Activated CD4-positive, alpha-beta T cell treated with anti-CD3 and anti-CD28 coated beads for 36 hours (primary cell): Measurements from ENCODE around the gene CDK6. TPM values are rescaled to one million over a fixed set of nuclear protein-coding genes. Genes with fewer than 3 reads are reported as not detected.

ENCODE experiments used
- ATAC-seq: fragments of 200-7000 bp; cut with Tn5 transposase; one replicate; pipeline ENCODE4 v1.10.0; 2021; ENCODE audit warnings: mild to moderate bottlenecking, moderate library complexity
- CTCF ChIA-PET: fragments of 350-600 bp; sonication (Branson Sonifier 250); formaldehyde crosslinking; loops from one replicate; lab custom pipeline; 2021; ENCODE audit warnings: antibody characterized with exemption; lab: Charles Lee
- POLR2A ChIA-PET: fragments of 350-600 bp; sonication (Branson Sonifier 250); formaldehyde crosslinking; loops from one replicate; lab custom pipeline; 2021; ENCODE audit warnings: antibody characterized with exemption, inconsistent platforms; lab: Charles Lee
- DNase-seq: peaks from one replicate; pipeline ENCODE4 v3.0.0-alpha.2; 2020
- H3K27ac Mint-ChIP-seq: one replicate; pipeline ENCODE4 v1.8.0; 2021; ENCODE audit warnings: mixed read lengths
- H3K27me3 Mint-ChIP-seq: one replicate; pipeline ENCODE4 v1.8.0; 2021; ENCODE audit warnings: mixed read lengths
- H3K36me3 Mint-ChIP-seq: one replicate; pipeline ENCODE4 v1.8.0; 2021; ENCODE audit warnings: low read depth, mixed read lengths
- H3K4me1 Mint-ChIP-seq: one replicate; pipeline ENCODE4 v1.8.0; 2021; ENCODE audit warnings: mixed read lengths
- H3K4me3 Mint-ChIP-seq: one replicate; pipeline ENCODE4 v1.8.0; 2021; ENCODE audit warnings: mild to moderate bottlenecking, moderate library complexity, mixed read lengths
- H3K9me3 Mint-ChIP-seq: one replicate; pipeline ENCODE4 v1.8.0; 2021; ENCODE audit warnings: low read depth, mixed read lengths
- intact Hi-C, 2 experiments: fragments of 100-400 bp; cut with DNase I in 1 of 2; cut with micrococcal nuclease in 1 of 2; formaldehyde crosslinking; loops; one replicate each; pipeline versions ENCODE4 v1.14.2 to v1.15.1; 2022 to 2024; cut with DNase I, micrococcal nuclease
- total RNA-seq, 2 experiments: library from RNA; stranded (reverse); gene quantifications; one replicate each; pipeline ENCODE4 v1.2.3, GENCODE V29; 2021

CDK6 gene
- total RNA-seq, 2 experiments from 2014 or later: 118 to 135 TPM

GRCh38 chr7:92621561-92622023, 214.8 kb downstream of the CDK6 start:
- intact Hi-C loops: loop anchor here (1.0 to 5.0 kb wide), 7 partner anchors 10 to 607 kb away; no protein-coding TSS in a partner anchor
- Mint-ChIP-seq H3K27ac (peak overlapping the region; percentile 90), H3K36me3 (peaks cover 50% of the 10 kb centered on the region), H3K27me3 (no peaks in the 10 kb centered on the region), H3K4me3 (peak overlapping the region; percentile 0), H3K9me3 (no peaks in the 10 kb centered on the region), H3K4me1 (peaks cover 55% of the 10 kb centered on the region)
- CTCF ChIA-PET: interaction anchor here (0.6 to 2.8 kb wide), 24 partner anchors 10 to 433 kb away, joined by 3 to 20 read pairs (median 4); partner anchors contain the start of gene CDK6
- POLR2A ChIA-PET: interaction anchor here (0.6 to 1.5 kb wide), 5 partner anchors 9 to 377 kb away, joined by 3 to 7 read pairs (median 5); no protein-coding TSS in a partner anchor
- no peak for DNase-seq
- peak; percentile 10 for ATAC-seq

- intact Hi-C loops: loop anchor here (1.0 to 5.0 kb wide), 7 partner anchors 10 to 607 kb away; no protein-coding TSS in a partner anchor
Measured at GRCh38 chr7:92621026-92621540, 215.3 kb downstream of the CDK6 start.

GRCh38 chr7:92615861-92616260, 220.5 kb downstream of the CDK6 start:
- Mint-ChIP-seq H3K27ac (no peak overlapping the region), H3K9me3 (no peaks in the 10 kb centered on the region), H3K36me3 (peaks cover 57% of the 10 kb centered on the region), H3K27me3 (no peaks in the 10 kb centered on the region), H3K4me1 (peaks cover 26% of the 10 kb centered on the region), H3K4me3 (no peak overlapping the region)
- ATAC-seq: peak; percentile 47
- no peak for DNase-seq
- POLR2A ChIA-PET: no interaction called here
- CTCF ChIA-PET: interaction anchor here (1.1 to 1.3 kb wide), 3 partner anchors 10 to 97 kb away, joined by 3 to 4 read pairs (median 3); no protein-coding TSS in a partner anchor
- intact Hi-C loops: no loop called here

More at GRCh38 chr7:92621026-92621540, 215.3 kb downstream of the CDK6 start:
- ATAC-seq: peak; percentile 78
- H3K4me1 Mint-ChIP-seq: peaks cover 50% of the 10 kb centered on the region
- peak overlapping the region; percentile 0 for H3K4me3 Mint-ChIP-seq
- peak overlapping the region; percentile 90 for H3K27ac Mint-ChIP-seq
- H3K27me3 Mint-ChIP-seq: no peaks in the 10 kb centered on the region
- CTCF ChIA-PET: interaction anchor here (0.6 to 2.8 kb wide), 25 partner anchors 10 to 433 kb away, joined by 3 to 20 read pairs (median 4); partner anchors contain the start of gene CDK6
- POLR2A ChIA-PET: interaction anchor here (0.6 to 1.5 kb wide), 6 partner anchors 8 to 377 kb away, joined by 3 to 7 read pairs (median 3); no protein-coding TSS in a partner anchor
- peak; percentile 90 for DNase-seq
- no peaks in the 10 kb centered on the region for H3K9me3 Mint-ChIP-seq
- H3K36me3 Mint-ChIP-seq: peaks cover 51% of the 10 kb centered on the region

- no peak for ATAC-seq
- Mint-ChIP-seq H3K4me1 (peaks cover 29% of the 10 kb centered on the region), H3K27ac (peak overlapping the region; percentile 20), H3K9me3 (no peaks in the 10 kb centered on the region), H3K4me3 (no peak overlapping the region), H3K27me3 (no peaks in the 10 kb centered on the region), H3K36me3 (peaks cover 57% of the 10 kb centered on the region)
- intact Hi-C loops: no loop called here
- ChIA-PET POLR2A (no interaction called here), CTCF (interaction anchor here (1.0 to 1.3 kb wide), 2 partner anchors 31 to 423 kb away, joined by 3 read pairs; no protein-coding TSS in a partner anchor)
- no peak for DNase-seq
Measured at GRCh38 chr7:92614660-92615174, 221.7 kb downstream of the CDK6 start.

GRCh38 chr7:92613720-92614119, 222.7 kb downstream of the CDK6 start:
- Mint-ChIP-seq H3K27ac (no peak overlapping the region), H3K4me3 (no peak overlapping the region), H3K27me3 (no peaks in the 10 kb centered on the region), H3K36me3 (peaks cover 57% of the 10 kb centered on the region), H3K9me3 (no peaks in the 10 kb centered on the region), H3K4me1 (peaks cover 29% of the 10 kb centered on the region)
- DNase-seq (no peak), ATAC-seq (no peak)
- POLR2A ChIA-PET: interaction anchor here (0.6 to 1.4 kb wide), 3 partner anchors 65 to 219 kb away, joined by 3 to 5 read pairs (median 4); no protein-coding TSS in a partner anchor
- intact Hi-C loops: no loop called here
- CTCF ChIA-PET: interaction anchor here (2.2 kb wide), 1 partner anchor 24 kb away, joined by 6 read pairs; the partner anchor contains the start of gene FAM133B

DNA sequence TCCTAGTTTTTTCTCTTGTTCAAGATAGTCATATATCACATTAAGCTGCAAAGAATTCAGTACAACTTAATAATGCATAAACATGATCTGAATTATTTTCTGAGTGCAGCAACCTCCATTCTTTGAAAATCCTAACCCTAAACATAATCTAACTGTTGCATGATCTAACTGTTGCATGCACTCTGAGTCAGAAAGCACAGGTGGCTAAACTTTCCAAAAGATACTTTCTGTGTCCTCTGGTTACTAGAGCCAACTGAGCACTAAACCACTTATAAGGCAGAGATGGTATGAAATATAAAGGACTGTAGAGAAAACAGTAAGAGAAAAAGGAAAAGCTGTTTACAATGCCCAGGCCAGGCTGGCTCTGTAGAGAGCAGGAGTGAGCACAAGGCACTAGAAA, 223.2 kb downstream of the CDK6 start:
- H3K27ac Mint-ChIP-seq: peak overlapping the region; percentile 45
- ChIA-PET POLR2A (interaction anchor here (0.6 to 1.4 kb wide), 5 partner anchors 8 to 219 kb away, joined by 3 to 5 read pairs (median 3); no protein-coding TSS in a partner anchor), CTCF (interaction anchor here (2.2 to 3.4 kb wide), 2 partner anchors 7 to 23 kb away, joined by 6 to 17 read pairs; partner anchors contain the start of gene FAM133B)
- DNase-seq (no peak), ATAC-seq (peak; percentile 45)
- H3K4me3 Mint-ChIP-seq: no peak overlapping the region
- peaks cover 29% of the 10 kb centered on the region for H3K4me1 Mint-ChIP-seq
- peaks cover 56% of the 10 kb centered on the region for H3K36me3 Mint-ChIP-seq
- intact Hi-C loops: no loop called here
- H3K9me3 Mint-ChIP-seq: no peaks in the 10 kb centered on the region
- no peaks in the 10 kb centered on the region for H3K27me3 Mint-ChIP-seq

GRCh38 chr7:92612501-92612900, 223.9 kb downstream of the CDK6 start:
- H3K4me1 Mint-ChIP-seq: peaks cover 29% of the 10 kb centered on the region
- POLR2A ChIA-PET: interaction anchor here (0.6 to 1.4 kb wide), 3 partner anchors 9 to 220 kb away, joined by 3 to 4 read pairs (median 3); no protein-coding TSS in a partner anchor
- H3K36me3 Mint-ChIP-seq: peaks cover 50% of the 10 kb centered on the region
- intact Hi-C loops: no loop called here
- CTCF ChIA-PET: interaction anchor here (0.6 to 3.4 kb wide), 6 partner anchors 8 to 92 kb away, joined by 3 to 17 read pairs (median 5); partner anchors contain the start of gene FAM133B
- DNase-seq (no peak), ATAC-seq (peak; percentile 20)
- no peaks in the 10 kb centered on the region for H3K9me3 Mint-ChIP-seq
- no peak overlapping the region for H3K27ac Mint-ChIP-seq
- no peak overlapping the region for H3K4me3 Mint-ChIP-seq
- H3K27me3 Mint-ChIP-seq: no peaks in the 10 kb centered on the region

DNA sequence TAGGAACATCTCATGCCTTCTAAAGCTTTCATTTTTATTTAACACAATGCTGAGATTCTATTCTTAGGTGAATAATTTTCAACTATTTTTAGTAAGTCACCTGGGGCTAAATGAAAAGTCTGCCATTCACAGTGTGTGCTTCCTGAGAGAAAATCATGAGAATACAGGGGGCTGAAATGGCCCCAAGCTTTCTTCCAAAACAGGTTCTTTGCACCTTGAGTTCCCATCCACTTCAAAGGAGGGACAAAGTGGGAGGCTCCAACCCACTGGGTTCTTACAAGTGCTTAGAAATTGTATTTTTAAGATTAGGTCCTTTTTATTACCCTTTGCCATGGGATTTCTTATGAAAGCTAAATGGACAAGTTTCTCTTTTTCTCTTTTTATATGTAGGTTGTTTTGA, 224.6 kb downstream of the CDK6 start:
- H3K4me1 Mint-ChIP-seq: peaks cover 29% of the 10 kb centered on the region
- peaks cover 44% of the 10 kb centered on the region for H3K36me3 Mint-ChIP-seq
- DNase-seq (no peak), ATAC-seq (no peak)
- peak overlapping the region; percentile 34 for H3K27ac Mint-ChIP-seq
- ChIA-PET POLR2A (no interaction called here), CTCF (interaction anchor here (2.8 to 3.4 kb wide), 2 partner anchors 9 to 16 kb away, joined by 10 to 17 read pairs; no protein-coding TSS in a partner anchor)
- H3K9me3 Mint-ChIP-seq: no peaks in the 10 kb centered on the region
- no peaks in the 10 kb centered on the region for H3K27me3 Mint-ChIP-seq
- intact Hi-C loops: loop anchor here in 1 of 2 experiments (2.0 kb wide), 1 partner anchor 21 kb away; the partner anchor contains the start of gene FAM133B
- no peak overlapping the region for H3K4me3 Mint-ChIP-seq

DNA sequence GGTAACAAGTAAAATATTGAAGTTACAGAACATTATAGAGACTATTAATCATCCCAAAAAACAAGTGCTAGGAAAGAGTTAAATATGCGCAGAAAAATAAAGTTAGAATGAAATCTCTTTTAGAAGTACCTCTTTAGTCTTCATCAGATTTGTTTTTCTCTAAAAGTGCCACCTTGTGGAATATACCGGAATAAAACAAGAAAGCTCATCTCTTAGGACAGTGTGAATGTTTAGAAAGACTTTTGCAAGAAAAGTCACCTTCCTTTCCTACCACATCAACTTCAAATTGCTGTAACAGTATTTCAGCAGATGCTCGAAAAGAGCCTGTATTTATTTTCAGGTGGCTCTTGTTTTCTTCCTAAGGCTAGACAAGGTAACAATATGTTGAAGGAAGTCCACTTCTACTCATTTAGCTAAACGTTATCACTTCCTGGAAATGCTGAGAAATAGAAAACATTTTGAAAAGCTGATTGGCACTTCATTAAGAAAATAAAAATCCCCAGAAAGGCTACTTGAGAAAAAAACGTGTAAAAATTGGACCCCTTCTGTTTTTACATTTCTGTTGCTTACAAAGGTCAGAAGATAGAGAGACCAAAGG, 226.4 kb downstream of the CDK6 start:
- Mint-ChIP-seq H3K4me1 (peaks cover 29% of the 10 kb centered on the region), H3K27ac (peak overlapping the region; percentile 17)
- POLR2A ChIA-PET: no interaction called here

GRCh38 chr7:92608380-92609322, 227.7 kb downstream of the CDK6 start:
- ChIA-PET CTCF (interaction anchor here (0.6 to 2.1 kb wide), 6 partner anchors 11 to 154 kb away, joined by 3 to 7 read pairs (median 3); no protein-coding TSS in a partner anchor), POLR2A (no interaction called here)
- peaks cover 25% of the 10 kb centered on the region for H3K4me1 Mint-ChIP-seq
- no peaks in the 10 kb centered on the region for H3K27me3 Mint-ChIP-seq
- peaks cover 21% of the 10 kb centered on the region for H3K36me3 Mint-ChIP-seq
- no peak overlapping the region for H3K4me3 Mint-ChIP-seq
- no peaks in the 10 kb centered on the region for H3K9me3 Mint-ChIP-seq
- DNase-seq: no peak
- no peak for ATAC-seq
- no peak overlapping the region for H3K27ac Mint-ChIP-seq
- intact Hi-C loops: no loop called here

More for the DNA sequence above, 226.4 kb downstream of the CDK6 start:
- DNase-seq (no peak), ATAC-seq (peak; percentile 51)
- Mint-ChIP-seq H3K4me3 (no peak overlapping the region), H3K27me3 (no peaks in the 10 kb centered on the region), H3K9me3 (no peaks in the 10 kb centered on the region), H3K36me3 (peaks cover 33% of the 10 kb centered on the region)
- intact Hi-C loops: loop anchor here in 1 of 2 experiments (2.0 kb wide), 1 partner anchor 19 kb away; the partner anchor contains the start of gene FAM133B
- CTCF ChIA-PET: interaction anchor here (0.5 to 3.4 kb wide), 10 partner anchors 10 to 305 kb away, joined by 3 to 17 read pairs (median 4); partner anchors contain the start of genes FAM133B and RBM48
